HG03442 (cell line): Measurements from ENCODE around the gene CYTH2.
"Not testable (repeated sequence)": the region's sequence is repeated elsewhere in the genome, so short reads cannot be mapped to it uniquely, and the experiment has no call there.

Source experiments
- ATAC-seq: cut with Tn5 transposase; IDR thresholded peaks from one replicate; pipeline ENCODE4 v1.9.1; 2021; ENCODE audit warnings: mild to moderate bottlenecking, moderate library complexity; ENCODE audit not compliant: unreplicated experiment

Gene CYTH2

GRCh38 chr19:48510421-48511268 is 41.5 kb downstream of the CYTH2 start:
- ATAC-seq, result no peak

GRCh38 chr19:48511321-48511731 is 42.2 kb downstream of the CYTH2 start:
- no peak for ATAC-seq

DNA sequence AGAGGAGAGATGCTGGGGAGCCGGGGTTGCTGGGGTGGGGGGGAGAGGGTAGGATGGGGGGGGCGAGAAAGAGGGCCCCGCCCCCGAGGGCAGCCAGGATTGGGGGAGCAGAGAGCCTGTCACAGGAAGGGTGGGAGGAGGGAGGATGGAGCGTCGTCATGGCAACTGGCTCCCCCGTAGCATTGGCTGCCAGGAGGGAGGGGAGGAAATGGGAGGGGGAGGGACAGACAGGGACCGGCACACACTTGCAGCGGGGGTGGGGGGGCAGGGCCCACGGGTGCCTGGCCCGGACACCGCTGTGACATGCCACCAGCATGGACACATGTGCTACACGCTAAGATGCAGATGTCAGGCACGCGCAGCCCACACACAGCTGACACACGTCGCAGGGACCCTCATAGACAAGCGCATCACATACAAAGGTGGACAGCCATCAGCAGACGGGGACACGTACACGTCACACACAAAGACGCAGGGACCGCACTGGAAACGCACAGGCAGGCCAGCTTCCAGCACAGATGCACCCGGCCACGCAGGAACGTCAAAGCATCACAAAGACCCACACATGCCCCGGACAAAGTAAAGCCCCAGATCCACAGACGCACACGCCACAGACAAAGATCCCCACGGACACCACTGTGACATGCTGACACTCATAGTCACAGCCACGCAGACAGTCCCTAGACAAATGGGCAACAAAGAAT is 42.8 kb downstream of the CYTH2 start, which contains the start of gene LMTK3:
Gene LMTK3 (minus strand): TSS at position 36 of the 704 bp plus-strand sequence. CDS start 259 bp downstream, outside the sequence.
- no peak for ATAC-seq

DNA sequence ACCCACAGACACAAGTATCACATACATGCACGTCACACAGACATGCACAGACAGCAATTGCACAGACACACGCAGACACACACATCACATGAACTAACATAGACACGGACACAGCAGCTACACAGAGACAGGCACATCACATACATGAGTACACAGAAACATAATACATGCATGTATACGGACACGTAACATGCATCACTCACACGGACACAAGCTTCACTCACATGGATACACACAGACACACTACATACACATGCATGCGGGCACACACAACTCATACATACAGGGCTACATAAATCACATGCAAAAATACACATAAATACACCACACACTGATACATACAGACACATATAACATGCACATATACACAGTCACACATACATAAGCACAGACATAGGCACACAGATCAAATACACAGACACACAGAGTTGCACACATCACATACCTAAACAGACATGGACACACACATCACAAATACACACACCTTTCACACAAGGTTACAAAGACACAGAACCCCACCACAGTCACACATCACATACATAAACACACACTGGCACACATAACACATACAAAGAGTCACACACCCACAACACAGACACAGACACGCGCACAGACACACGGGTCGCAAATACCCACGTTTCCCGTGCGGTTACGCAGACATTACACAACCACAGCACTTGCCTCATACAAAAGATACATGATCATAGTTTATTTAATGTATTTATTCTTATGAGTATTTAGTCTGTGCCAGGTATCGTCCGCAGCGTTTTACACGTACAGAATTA is 43.5 kb downstream of the CYTH2 start:
- no peak for ATAC-seq

GRCh38 chr19:48513289-48514122 is 44.3 kb downstream of the CYTH2 start:
- ATAC-seq, result no peak

- ATAC-seq, result no peak
Observed at GRCh38 chr19:48514123-48514458, 44.9 kb downstream of the CYTH2 start.

GRCh38 chr19:48516536-48516935 is 47.4 kb downstream of the CYTH2 start:
- ATAC-seq, result no peak

- no peak for ATAC-seq
Observed at GRCh38 chr19:48518207-48518606, 49.0 kb downstream of the CYTH2 start.

GRCh38 chr19:48519426-48519825 is 50.3 kb downstream of the CYTH2 start:
- ATAC-seq, result not testable (repeated sequence)

- ATAC-seq, result no peak
Observed at GRCh38 chr19:48520134-48520533, 51.0 kb downstream of the CYTH2 start.

GRCh38 chr19:48524221-48524620 is 55.1 kb downstream of the CYTH2 start:
- no peak for ATAC-seq

DNA sequence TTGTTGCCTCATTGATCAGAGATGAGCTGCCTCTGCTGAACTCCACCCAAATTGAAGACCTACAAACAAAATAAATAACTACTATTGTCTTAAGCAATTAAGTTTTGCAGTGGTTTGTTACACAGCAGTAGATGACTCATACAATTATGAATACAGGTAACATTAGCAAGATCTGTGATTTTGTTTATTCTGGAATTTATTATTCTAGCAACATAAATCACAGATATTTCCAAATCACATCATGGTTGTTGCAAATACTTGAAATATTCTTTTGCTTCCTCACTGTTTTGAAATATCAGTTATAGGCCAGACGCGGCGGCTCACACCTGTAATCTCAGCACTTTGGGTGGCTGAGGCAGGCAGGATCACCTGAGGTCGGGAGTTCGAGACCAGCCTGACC is 55.6 kb downstream of the CYTH2 start:
- ATAC-seq, result no peak

DNA sequence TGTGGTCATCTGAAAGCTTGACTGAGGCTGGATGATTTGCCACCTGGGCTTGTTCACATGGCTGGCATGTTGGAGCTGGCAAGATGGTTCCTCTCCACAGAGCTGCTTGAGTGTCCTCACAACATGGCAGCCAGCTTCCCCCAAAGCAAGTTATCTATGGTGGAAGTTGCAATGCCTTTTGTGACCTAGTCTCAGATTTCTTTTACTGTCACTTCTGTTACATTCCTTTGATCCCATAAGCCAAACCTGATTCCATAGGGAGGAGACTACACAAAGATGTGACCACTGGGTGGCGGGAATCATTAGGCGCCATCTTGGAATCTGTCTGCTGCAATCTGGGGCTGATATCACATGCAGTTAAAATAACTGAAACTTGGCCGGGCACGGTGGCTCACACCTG is 60.0 kb downstream of the CYTH2 start:
- no peak for ATAC-seq

DNA sequence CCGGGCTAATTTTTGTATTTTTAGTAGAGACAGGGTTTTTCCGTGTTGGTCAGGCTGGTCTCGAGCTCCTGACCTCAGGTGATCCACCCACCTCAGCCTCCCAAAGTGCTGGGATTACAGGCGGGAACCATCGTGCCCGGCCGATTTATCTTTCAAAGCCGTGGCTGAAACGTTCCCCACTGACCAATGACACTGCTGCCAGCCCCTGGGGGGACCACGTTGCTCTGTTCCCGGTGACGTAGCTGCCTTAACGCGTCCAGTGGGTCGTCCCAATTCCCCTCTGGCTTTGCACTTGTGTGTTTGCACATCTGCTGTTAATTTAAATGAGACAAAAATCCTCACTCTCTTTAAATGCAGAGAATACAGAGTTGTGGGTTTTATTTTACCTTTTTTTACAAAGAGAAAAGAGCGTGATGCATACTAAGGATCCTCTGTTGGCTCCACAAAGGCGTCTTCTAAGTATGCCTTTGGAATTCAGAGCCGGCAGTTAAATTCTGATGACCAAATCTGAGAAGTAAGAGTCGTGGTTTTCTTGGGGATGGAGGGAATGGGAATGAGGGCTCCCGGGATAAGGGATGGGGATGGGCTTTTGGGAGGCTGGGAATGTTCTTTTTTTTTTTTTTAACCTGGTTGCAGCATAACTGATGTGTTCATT is 61.0 kb downstream of the CYTH2 start:
- ATAC-seq, result no peak

GRCh38 chr19:48530770-48531169 is 61.6 kb downstream of the CYTH2 start:
- no peak for ATAC-seq
